K562 (cell line): ENCODE results near the gene FAF2. TPM values are rescaled to one million over a fixed set of nuclear protein-coding genes. Genes with fewer than 3 reads are reported as not detected.

Source experiments
- ATAC-seq: fragments of 200-7000 bp; cut with Tn5 transposase; 3 replicates; pipeline ENCODE4 v1.9.1; 2020; ENCODE audit warnings: moderate library complexity
- BruUV-seq: library from RNA; stranded (reverse); fragments of 400-500 nt; replicated peaks from 2 replicates; lab custom pipeline; 2021; lab: Mats Ljungman, UMichigan
- CTCF ChIA-PET: fragments of 300-600 bp; formaldehyde crosslinking; extraction: SDS; loops from one replicate; lab custom pipeline; 2021; ENCODE audit warnings: low intra/inter-chr PET ratio; lab: Yijun Ruan, JAX
- POLR2A ChIA-PET: fragments of 300-600, 350-650 bp; sonication (Branson Sonifier 250); formaldehyde crosslinking; extraction: SDS; loops from one replicate; lab custom pipeline; 2021; ENCODE audit warnings: antibody characterized with exemption, inconsistent platforms; lab: Yijun Ruan, JAX
- DNase-seq, 4 experiments: peaks; one replicate each; pipeline versions ENCODE4 v3.0.0 to v3.0.0-alpha.2; 2011 to 2018; ENCODE audit warnings: low spot score in 3 of 4, mixed read lengths in 3 of 4; ENCODE audit errors: extremely low read depth in 1 of 4
- FAIRE-seq: peaks from 2 replicates; lab custom pipeline; 2011; peaks lifted over from hg19 to GRCh38; lab: Jason Lieb, UNC
- H2AFZ ChIP-seq: 2 replicates; pipeline ENCODE4 v1.6.0; 2011; ENCODE audit warnings: low read depth, low read length, control low read depth, inconsistent platforms
- H3K27ac ChIP-seq: fragments of 200-600 bp; 3 replicates; pipeline ENCODE4 v1.8.0; 2011; ENCODE audit warnings: low read depth, mild to moderate bottlenecking, control low read depth, inconsistent platforms, low read length, moderate library complexity, mixed read lengths; ENCODE audit errors: extremely low read depth
- H3K27me3 ChIP-seq, 2 experiments: fragments of 300-600 bp in 1 of 2; 2 replicates in 1 of 2; 3 replicates in 1 of 2; pipeline versions ENCODE4 v1.6.0 to v1.8.0; 2011; ENCODE audit warnings: inconsistent platforms in 2 of 2, low read length in 2 of 2, mild to moderate bottlenecking in 1 of 2, mixed read lengths in 1 of 2, moderate library complexity in 1 of 2; ENCODE audit not compliant: control insufficient read depth in 2 of 2, insufficient read depth in 2 of 2
- H3K36me3 ChIP-seq: fragments of 300-600 bp; 3 replicates; pipeline ENCODE4 v1.8.0; 2011; ENCODE audit warnings: mild to moderate bottlenecking, low read length, inconsistent platforms; ENCODE audit not compliant: control insufficient read depth, insufficient read depth
- H3K4me1 ChIP-seq, 2 experiments: fragments of 200-600 bp in 1 of 2; replicated peaks in 1 of 2; 2 replicates in 1 of 2; 3 replicates in 1 of 2; pipeline versions ENCODE4 v1.5.1 to v1.8.0; 2011; ENCODE audit warnings: inconsistent platforms in 2 of 2, low read length in 2 of 2, mild to moderate bottlenecking in 1 of 2, mixed read lengths in 1 of 2, moderate library complexity in 1 of 2; ENCODE audit not compliant: control insufficient read depth in 2 of 2, insufficient read depth in 2 of 2
- H3K4me2 ChIP-seq: 2 replicates; pipeline ENCODE4 v1.6.1; 2011; ENCODE audit warnings: low read length, control low read depth, inconsistent platforms, mixed read lengths; ENCODE audit not compliant: insufficient read depth
- H3K4me3 ChIP-seq: fragments of 200-600 bp; sonication (generic), shearing (Covaris generic); 2 replicates; pipeline ENCODE4 v1.5.1; 2016; ENCODE audit warnings: control low read depth, inconsistent platforms
- H3K79me2 ChIP-seq: fragments of 200-600 bp; 3 replicates; pipeline ENCODE4 v1.8.0; 2011; ENCODE audit warnings: low read length, inconsistent platforms; ENCODE audit not compliant: control insufficient read depth, insufficient read depth
- H3K9ac ChIP-seq, 2 experiments: 2 replicates each; pipeline versions ENCODE4 v1.6.0 to v1.6.1; 2011; ENCODE audit warnings: low read depth in 2 of 2, low read length in 2 of 2, control low read depth in 1 of 2, inconsistent platforms in 1 of 2, mild to moderate bottlenecking in 1 of 2, mixed read lengths in 1 of 2; ENCODE audit not compliant: insufficient read depth in 1 of 2
- H3K9me1 ChIP-seq: one replicate; pipeline ENCODE4 v1.6.0; 2011; ENCODE audit warnings: inconsistent platforms, mild to moderate bottlenecking, low read length, moderate library complexity; ENCODE audit not compliant: control insufficient read depth, insufficient read depth
- H3K9me3 ChIP-seq: replicated peaks from 2 replicates; pipeline ENCODE4 v1.5.1; 2011; ENCODE audit warnings: low read depth, low read length, inconsistent platforms; ENCODE audit not compliant: control insufficient read depth, insufficient read depth
- H4K20me1 ChIP-seq: replicated peaks from 2 replicates; pipeline ENCODE4 v1.6.1; 2011; ENCODE audit warnings: low read length, inconsistent platforms, mixed read lengths; ENCODE audit not compliant: control insufficient read depth, insufficient read depth
- CBFA2T3 ChIP-seq: fragments of 450-650 bp; IDR thresholded peaks from 2 replicates; pipeline ENCODE4 v1.6.1; 2017
- GTF2B ChIP-seq: IDR thresholded peaks from 2 replicates; pipeline ENCODE4 v1.6.1; 2011; ENCODE audit not compliant: insufficient read length; ENCODE audit errors: extremely low read depth
- SNIP1 ChIP-seq: fragments of 450-650 bp; IDR thresholded peaks from 2 replicates; pipeline ENCODE4 v1.7.1; 2017; ENCODE audit warnings: low read depth, mild to moderate bottlenecking
- ZNF12 ChIP-seq: sonication (generic); formaldehyde crosslinking; IDR thresholded peaks from 2 replicates; pipeline ENCODE4 v1.4.0; 2020; ENCODE audit warnings: mild to moderate bottlenecking, missing genetic modification reagents
- WGBS: fragments of 100-300 bp; shearing (Covaris generic); methylation state at CpG from one replicate; pipeline ENCODE4 v1.1.6; 2016; ENCODE audit warnings: low coverage, mixed read lengths; ENCODE audit not compliant: insufficient coverage; ENCODE audit errors: missing lambda C conversion rate; 5-methylcytosine and 5-hydroxymethylcytosine counted together
- in situ Hi-C: fragments of 300-500 bp; cut with MboI; formaldehyde crosslinking; loops from 4 replicates; pipeline ENCODE4 v1.15.0; 2018; ENCODE audit warnings: inconsistent platforms, mixed read lengths
- intact Hi-C: fragments of 100-400 bp; cut with micrococcal nuclease; formaldehyde crosslinking; loops from 2 replicates; pipeline ENCODE4 v1.14.2; 2022
- polyA plus RNA-seq, 8 experiments: library from polyadenylated mRNA; depleted of rRNA in 4 of 8; stranded (reverse) in 5 of 8; unstranded in 3 of 8; fragments of >200 nt; fragmentation: Nextera tagmentation in 2 of 8; fragmentation: Illumina TruSeq in 1 of 8; extraction: Ambion mirVana in 2 of 8; extraction: Trizol in 1 of 8; gene quantifications; 2 replicates each; pipeline versions ENCODE4 v1.2.1 to v1.2.3, GENCODE V29; 2011 to 2014; ENCODE audit warnings: inconsistent platforms in 1 of 8, missing spikeins in 1 of 8
- total RNA-seq, 7 experiments: library from RNA; depleted of rRNA in 6 of 7; stranded (reverse); fragments of >200 nt in 6 of 7; fragmentation: Illumina TruSeq in 2 of 7; extraction: Trizol in 2 of 7; gene quantifications; 2 replicates each; pipeline versions ENCODE4 v1.2.1 to v1.2.3, GENCODE V29; 2011 to 2021; ENCODE audit warnings: low replicate concordance in 1 of 7
- TF ChIP-seq, protein P1 (sequence below): fragments of 450-650 bp; IDR thresholded peaks from 2 replicates; pipeline ENCODE4 v1.6.1; 2016; ENCODE audit warnings: borderline replicate concordance

FAF2 gene
- total and polyA plus RNA-seq, 9 of the 15 experiments (the other 6 are each of a cell fraction or from before 2014, with no cell fraction given), result 25.0 to 44.6 (median 36.1) TPM

DNA sequence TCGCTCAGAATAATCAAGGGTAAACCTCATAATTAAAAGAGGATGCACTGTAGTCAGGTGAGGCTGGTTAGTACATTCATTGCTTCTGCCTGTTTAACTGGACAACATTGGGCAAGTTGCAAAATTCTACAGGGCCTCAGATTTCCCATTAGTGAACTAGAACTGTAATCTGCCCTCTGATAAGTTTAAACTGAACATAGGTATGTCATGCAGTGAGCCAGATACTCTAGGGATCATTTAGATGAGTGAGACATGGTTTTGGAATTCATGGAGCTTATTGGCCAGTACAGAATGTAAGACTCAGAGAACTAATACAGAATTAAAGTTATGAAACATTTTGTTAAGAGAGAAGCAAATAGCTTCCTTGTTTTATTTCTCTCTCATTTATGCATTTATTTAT, 53.1 kb downstream of the FAF2 start:
- intact Hi-C loops (no loop called here), in situ Hi-C loops (no loop called here)
- Histone ChIP-seq H3K4me3 (no peak overlapping the region), H3K9me1 (no peaks in the 10 kb centered on the region), H3K79me2 (no peaks in the 10 kb centered on the region), H2AFZ (no peak overlapping the region), H3K4me1 (no peaks in the 10 kb centered on the region), H3K27ac (no peak overlapping the region), H3K4me2 (no peak overlapping the region)
- CTCF ChIA-PET, result no interaction called here
- no peak for TF ChIP-seq ZNF12 (CRISPR knock-in tag)
- no peak for TF ChIP-seq GTF2B
- TF ChIP-seq, all 486 proteins: peak for 0
- Histone ChIP-seq H3K9me3 (no peaks in the 10 kb centered on the region), H4K20me1 (no peaks in the 10 kb centered on the region), H3K27me3 (no peaks in the 10 kb centered on the region), H3K9ac (no peak overlapping the region), H3K36me3 (peaks cover 92% of the 10 kb centered on the region)
- POLR2A ChIA-PET, result interaction anchor here (0.6 to 1.6 kb wide), 4 partner anchors 13 to 1943 kb away, joined by 3 to 5 read pairs (median 4); partner anchors contain the start of gene RNF44
- FAIRE-seq (no peak), ATAC-seq (no peak), DNase-seq (no peak)
- WGBS, result 100% methylated on average over 1 of the region's 1 CpG
- BruUV-seq, result no TSS peak

DNA sequence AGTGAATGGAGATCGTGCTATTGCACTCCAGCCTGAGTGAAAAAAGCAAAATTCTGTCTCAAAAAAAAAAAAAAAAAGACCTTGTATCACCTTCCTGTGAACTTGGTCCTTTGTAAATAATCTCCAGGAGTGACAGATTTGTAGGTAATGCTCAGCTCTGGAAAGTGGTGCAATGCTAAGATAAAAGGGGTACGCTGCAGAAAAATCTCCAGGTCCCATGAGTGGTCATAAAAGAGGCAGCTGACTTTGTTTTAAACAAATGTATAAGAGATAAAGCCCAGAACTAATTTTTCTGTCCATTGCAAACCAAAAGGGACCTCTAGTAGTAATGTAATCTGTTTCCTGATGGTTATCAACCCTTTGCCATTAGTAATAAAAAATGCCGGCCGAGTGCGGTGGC, 55.3 kb downstream of the FAF2 start:
- intact Hi-C loops (no loop called here), in situ Hi-C loops (no loop called here)
- ChIA-PET CTCF (no interaction called here), POLR2A (interaction anchor here (1.5 kb wide), 1 partner anchor 18 kb away, joined by 4 read pairs; no protein-coding TSS in a partner anchor)
- Histone ChIP-seq H3K27me3 (no peaks in the 10 kb centered on the region), H3K4me2 (no peak overlapping the region), H3K79me2 (no peaks in the 10 kb centered on the region), H3K9ac (no peak overlapping the region), H3K9me3 (no peaks in the 10 kb centered on the region), H2AFZ (no peak overlapping the region), H3K4me1 (no peaks in the 10 kb centered on the region), H3K27ac (no peak overlapping the region), H3K9me1 (no peaks in the 10 kb centered on the region), H3K36me3 (peaks cover 91% of the 10 kb centered on the region; the same call in 2 of the 3 replicates), H4K20me1 (no peaks in the 10 kb centered on the region), H3K4me3 (no peak overlapping the region)
- no TSS peak for BruUV-seq
- TF ChIP-seq CBFA2T3 (peak; percentile 10; the same call in 1 of the 2 replicates), SNIP1 (no peak)
- TF ChIP-seq, protein P1, sequence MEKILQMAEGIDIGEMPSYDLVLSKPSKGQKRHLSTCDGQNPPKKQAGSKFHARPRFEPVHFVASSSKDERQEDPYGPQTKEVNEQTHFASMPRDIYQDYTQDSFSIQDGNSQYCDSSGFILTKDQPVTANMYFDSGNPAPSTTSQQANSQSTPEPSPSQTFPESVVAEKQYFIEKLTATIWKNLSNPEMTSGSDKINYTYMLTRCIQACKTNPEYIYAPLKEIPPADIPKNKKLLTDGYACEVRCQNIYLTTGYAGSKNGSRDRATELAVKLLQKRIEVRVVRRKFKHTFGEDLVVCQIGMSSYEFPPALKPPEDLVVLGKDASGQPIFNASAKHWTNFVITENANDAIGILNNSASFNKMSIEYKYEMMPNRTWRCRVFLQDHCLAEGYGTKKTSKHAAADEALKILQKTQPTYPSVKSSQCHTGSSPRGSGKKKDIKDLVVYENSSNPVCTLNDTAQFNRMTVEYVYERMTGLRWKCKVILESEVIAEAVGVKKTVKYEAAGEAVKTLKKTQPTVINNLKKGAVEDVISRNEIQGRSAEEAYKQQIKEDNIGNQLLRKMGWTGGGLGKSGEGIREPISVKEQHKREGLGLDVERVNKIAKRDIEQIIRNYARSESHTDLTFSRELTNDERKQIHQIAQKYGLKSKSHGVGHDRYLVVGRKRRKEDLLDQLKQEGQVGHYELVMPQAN, result no peak
- FAIRE-seq (no peak), DNase-seq (no peak), ATAC-seq (no peak)
- 76% methylated on average over 5 of the region's 5 CpGs for WGBS
